HEK293 (cell line): ENCODE data around the gene WNT8B.

ENCODE experiments used
- BCL11A ChIP-seq: fragments of 450-650 bp; formaldehyde crosslinking; IDR thresholded peaks from 2 replicates; pipeline ENCODE4 v1.5.1; 2016; ENCODE audit warnings: low read depth, missing biosample characterization, missing genetic modification characterization
- KLF7 ChIP-seq: fragments of 450-650 bp; formaldehyde crosslinking; IDR thresholded peaks from 2 replicates; pipeline ENCODE4 v1.5.1; 2016; ENCODE audit warnings: missing biosample characterization, missing genetic modification characterization, borderline replicate concordance
- ZBTB21 ChIP-seq: fragments of 450-650 bp; formaldehyde crosslinking; IDR thresholded peaks from 2 replicates; pipeline ENCODE4 v1.5.1; 2017; ENCODE audit warnings: missing biosample characterization, missing genetic modification characterization
- ZNF274 ChIP-seq, 2 experiments: fragments of 200-500 bp in 1 of 2; fragments of 450-650 bp in 1 of 2; sonication (Bioruptor generic) in 1 of 2; formaldehyde crosslinking in 1 of 2; IDR thresholded peaks; 2 replicates each; pipeline versions ENCODE4 v1.5.1 to v1.6.1; 2014 to 2016; ENCODE audit warnings: borderline replicate concordance in 1 of 2, inconsistent platforms in 1 of 2, low read length in 1 of 2, missing biosample characterization in 1 of 2, missing genetic modification characterization in 1 of 2
- ZNF37A ChIP-seq: fragments of 450-650 bp; IDR thresholded peaks from 2 replicates; pipeline ENCODE4 v1.5.1; 2018; ENCODE audit warnings: missing biosample characterization, missing genetic modification characterization
- ZNF416 ChIP-seq: fragments of 450-650 bp; formaldehyde crosslinking; IDR thresholded peaks from 2 replicates; pipeline ENCODE4 v1.5.1; 2016; ENCODE audit warnings: missing biosample characterization, missing genetic modification characterization
- ZNF670 ChIP-seq: fragments of 450-650 bp; formaldehyde crosslinking; IDR thresholded peaks from 2 replicates; pipeline ENCODE4 v1.5.1; 2016; ENCODE audit warnings: missing biosample characterization, missing genetic modification characterization, low read depth
- ZNF843 ChIP-seq: fragments of 450-650 bp; formaldehyde crosslinking; IDR thresholded peaks from 2 replicates; pipeline ENCODE4 v1.5.1; 2016; ENCODE audit warnings: missing biosample characterization, missing genetic modification characterization
- ZSCAN23 ChIP-seq: fragments of 450-650 bp; formaldehyde crosslinking; IDR thresholded peaks from 2 replicates; pipeline ENCODE4 v1.5.1; 2016; ENCODE audit warnings: missing biosample characterization, missing genetic modification characterization
- TF ChIP-seq, protein P1 (sequence below): fragments of 450-650 bp; formaldehyde crosslinking; IDR thresholded peaks from 2 replicates; pipeline ENCODE4 v1.5.1; 2016; ENCODE audit warnings: missing biosample characterization, missing genetic modification characterization
- TF ChIP-seq, protein P2 (sequence below): fragments of 450-650 bp; formaldehyde crosslinking; IDR thresholded peaks from 2 replicates; pipeline ENCODE4 v1.5.1; 2016; ENCODE audit warnings: missing biosample characterization, missing genetic modification characterization
- TF ChIP-seq, protein P3 (sequence below): fragments of 450-650 bp; formaldehyde crosslinking; IDR thresholded peaks from 2 replicates; pipeline ENCODE4 v1.5.1; 2016; ENCODE audit warnings: missing biosample characterization, missing genetic modification characterization
- TF ChIP-seq, protein P4 (sequence below): fragments of 450-650 bp; formaldehyde crosslinking; IDR thresholded peaks from 2 replicates; pipeline ENCODE4 v1.5.1; 2016; ENCODE audit warnings: missing biosample characterization, missing genetic modification characterization
- TF ChIP-seq, protein P5 (sequence below): fragments of 450-650 bp; formaldehyde crosslinking; IDR thresholded peaks from 2 replicates; pipeline ENCODE4 v1.5.1; 2016; ENCODE audit warnings: missing biosample characterization, missing genetic modification characterization

DNA sequence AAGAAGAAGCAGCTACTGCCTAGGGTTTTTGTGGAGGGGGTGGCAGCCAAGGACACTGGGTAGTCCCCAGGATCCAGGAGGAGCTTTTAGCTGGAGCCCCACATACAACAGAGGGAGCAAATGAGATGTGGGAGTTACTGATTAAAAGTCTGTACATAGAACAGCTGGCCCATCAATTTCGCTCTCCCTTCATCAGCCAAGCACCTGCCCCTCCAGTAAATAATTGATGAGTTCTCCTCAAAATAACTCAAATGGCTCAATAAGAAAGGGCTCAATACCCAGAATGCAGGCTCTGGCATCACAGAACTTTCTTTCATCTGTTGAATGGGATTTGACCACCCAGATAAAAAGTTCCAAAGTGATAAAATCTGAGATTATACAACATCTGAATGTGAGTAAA is 15.1 kb upstream of the WNT8B start:
- TF ChIP-seq, protein P1, sequence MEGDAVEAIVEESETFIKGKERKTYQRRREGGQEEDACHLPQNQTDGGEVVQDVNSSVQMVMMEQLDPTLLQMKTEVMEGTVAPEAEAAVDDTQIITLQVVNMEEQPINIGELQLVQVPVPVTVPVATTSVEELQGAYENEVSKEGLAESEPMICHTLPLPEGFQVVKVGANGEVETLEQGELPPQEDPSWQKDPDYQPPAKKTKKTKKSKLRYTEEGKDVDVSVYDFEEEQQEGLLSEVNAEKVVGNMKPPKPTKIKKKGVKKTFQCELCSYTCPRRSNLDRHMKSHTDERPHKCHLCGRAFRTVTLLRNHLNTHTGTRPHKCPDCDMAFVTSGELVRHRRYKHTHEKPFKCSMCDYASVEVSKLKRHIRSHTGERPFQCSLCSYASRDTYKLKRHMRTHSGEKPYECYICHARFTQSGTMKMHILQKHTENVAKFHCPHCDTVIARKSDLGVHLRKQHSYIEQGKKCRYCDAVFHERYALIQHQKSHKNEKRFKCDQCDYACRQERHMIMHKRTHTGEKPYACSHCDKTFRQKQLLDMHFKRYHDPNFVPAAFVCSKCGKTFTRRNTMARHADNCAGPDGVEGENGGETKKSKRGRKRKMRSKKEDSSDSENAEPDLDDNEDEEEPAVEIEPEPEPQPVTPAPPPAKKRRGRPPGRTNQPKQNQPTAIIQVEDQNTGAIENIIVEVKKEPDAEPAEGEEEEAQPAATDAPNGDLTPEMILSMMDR (tag by site-specific recombination) = no peak
- no peak for TF ChIP-seq ZNF274 (IDR thresholded peaks at IDR 0.05; ENCODE audit: low read length)
- no peak for TF ChIP-seq ZNF274 (tag by site-specific recombination; IDR thresholded peaks at IDR 0.05; ENCODE audit: borderline replicate concordance)
- no peak for TF ChIP-seq ZSCAN23
- TF ChIP-seq, protein P2, sequence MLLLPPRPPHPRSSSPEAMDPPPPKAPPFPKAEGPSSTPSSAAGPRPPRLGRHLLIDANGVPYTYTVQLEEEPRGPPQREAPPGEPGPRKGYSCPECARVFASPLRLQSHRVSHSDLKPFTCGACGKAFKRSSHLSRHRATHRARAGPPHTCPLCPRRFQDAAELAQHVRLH (tag by site-specific recombination) = no peak
- TF ChIP-seq, protein P3, sequence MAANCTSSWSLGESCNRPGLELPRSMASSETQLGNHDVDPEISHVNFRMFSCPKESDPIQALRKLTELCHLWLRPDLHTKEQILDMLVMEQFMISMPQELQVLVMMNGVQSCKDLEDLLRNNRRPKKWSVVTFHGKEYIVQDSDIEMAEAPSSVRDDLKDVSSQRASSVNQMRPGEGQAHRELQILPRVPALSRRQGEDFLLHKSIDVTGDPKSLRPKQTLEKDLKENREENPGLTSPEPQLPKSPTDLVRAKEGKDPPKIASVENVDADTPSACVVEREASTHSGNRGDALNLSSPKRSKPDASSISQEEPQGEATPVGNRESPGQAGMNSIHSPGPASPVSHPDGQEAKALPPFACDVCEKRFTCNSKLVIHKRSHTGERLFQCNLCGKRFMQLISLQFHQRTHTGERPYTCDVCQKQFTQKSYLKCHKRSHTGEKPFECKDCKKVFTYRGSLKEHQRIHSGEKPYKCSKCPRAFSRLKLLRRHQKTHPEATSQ (tag by site-specific recombination) = no peak
- TF ChIP-seq ZNF670 (tag by site-specific recombination) = no peak
- no peak for TF ChIP-seq BCL11A (tag by site-specific recombination)
- no peak for TF ChIP-seq ZNF416 (tag by site-specific recombination)
- no peak for TF ChIP-seq ZNF37A (tag by site-specific recombination)
- TF ChIP-seq KLF7 = no peak
- TF ChIP-seq, protein P4, sequence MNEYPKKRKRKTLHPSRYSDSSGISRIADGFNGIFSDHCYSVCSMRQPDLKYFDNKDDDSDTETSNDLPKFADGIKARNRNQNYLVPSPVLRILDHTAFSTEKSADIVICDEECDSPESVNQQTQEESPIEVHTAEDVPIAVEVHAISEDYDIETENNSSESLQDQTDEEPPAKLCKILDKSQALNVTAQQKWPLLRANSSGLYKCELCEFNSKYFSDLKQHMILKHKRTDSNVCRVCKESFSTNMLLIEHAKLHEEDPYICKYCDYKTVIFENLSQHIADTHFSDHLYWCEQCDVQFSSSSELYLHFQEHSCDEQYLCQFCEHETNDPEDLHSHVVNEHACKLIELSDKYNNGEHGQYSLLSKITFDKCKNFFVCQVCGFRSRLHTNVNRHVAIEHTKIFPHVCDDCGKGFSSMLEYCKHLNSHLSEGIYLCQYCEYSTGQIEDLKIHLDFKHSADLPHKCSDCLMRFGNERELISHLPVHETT = no peak
- TF ChIP-seq, protein P5, sequence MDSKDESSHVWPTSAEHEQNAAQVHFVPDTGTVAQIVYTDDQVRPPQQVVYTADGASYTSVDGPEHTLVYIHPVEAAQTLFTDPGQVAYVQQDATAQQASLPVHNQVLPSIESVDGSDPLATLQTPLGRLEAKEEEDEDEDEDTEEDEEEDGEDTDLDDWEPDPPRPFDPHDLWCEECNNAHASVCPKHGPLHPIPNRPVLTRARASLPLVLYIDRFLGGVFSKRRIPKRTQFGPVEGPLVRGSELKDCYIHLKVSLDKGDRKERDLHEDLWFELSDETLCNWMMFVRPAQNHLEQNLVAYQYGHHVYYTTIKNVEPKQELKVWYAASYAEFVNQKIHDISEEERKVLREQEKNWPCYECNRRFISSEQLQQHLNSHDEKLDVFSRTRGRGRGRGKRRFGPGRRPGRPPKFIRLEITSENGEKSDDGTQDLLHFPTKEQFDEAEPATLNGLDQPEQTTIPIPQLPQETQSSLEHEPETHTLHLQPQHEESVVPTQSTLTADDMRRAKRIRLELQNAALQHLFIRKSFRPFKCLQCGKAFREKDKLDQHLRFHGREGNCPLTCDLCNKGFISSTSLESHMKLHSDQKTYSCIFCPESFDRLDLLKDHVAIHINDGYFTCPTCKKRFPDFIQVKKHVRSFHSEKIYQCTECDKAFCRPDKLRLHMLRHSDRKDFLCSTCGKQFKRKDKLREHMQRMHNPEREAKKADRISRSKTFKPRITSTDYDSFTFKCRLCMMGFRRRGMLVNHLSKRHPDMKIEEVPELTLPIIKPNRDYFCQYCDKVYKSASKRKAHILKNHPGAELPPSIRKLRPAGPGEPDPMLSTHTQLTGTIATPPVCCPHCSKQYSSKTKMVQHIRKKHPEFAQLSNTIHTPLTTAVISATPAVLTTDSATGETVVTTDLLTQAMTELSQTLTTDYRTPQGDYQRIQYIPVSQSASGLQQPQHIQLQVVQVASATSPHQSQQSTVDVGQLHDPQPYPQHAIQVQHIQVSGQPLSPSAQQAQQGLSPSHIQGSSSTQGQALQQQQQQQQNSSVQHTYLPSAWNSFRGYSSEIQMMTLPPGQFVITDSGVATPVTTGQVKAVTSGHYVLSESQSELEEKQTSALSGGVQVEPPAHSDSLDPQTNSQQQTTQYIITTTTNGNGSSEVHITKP (tag by site-specific recombination) = no peak
- no peak for TF ChIP-seq ZNF843
- no peak for TF ChIP-seq ZBTB21
